A549 (cell line): Measurements from ENCODE around the gene KCNK7. TPM values are rescaled to one million over a fixed set of nuclear protein-coding genes. Genes with fewer than 3 reads are reported as not detected.
A peak's percentile ranks its signal among the peaks of the same experiment; 100 is the strongest.

Experiments
- ATAC-seq, 2 experiments: fragments of 200-7000 bp in 1 of 2; fragments of >200 bp in 1 of 2; cut with Nextera tagmentation in 1 of 2; cut with Tn5 transposase in 1 of 2; 3 replicates each; pipeline versions ENCODE4 v1.8.0 to v1.9.1; 2018 to 2020; ENCODE audit warnings: mild to moderate bottlenecking in 1 of 2, moderate library complexity in 1 of 2
- CTCF ChIA-PET: fragments of 300-600 bp; sonication (Branson Sonifier 250); formaldehyde crosslinking; extraction: SDS; loops from one replicate; lab custom pipeline; 2021; ENCODE audit warnings: antibody characterized with exemption, inconsistent platforms; lab: Yijun Ruan, JAX
- POLR2A ChIA-PET: fragments of 350-600 bp; formaldehyde crosslinking; extraction: SDS; loops from one replicate; lab custom pipeline; 2021; ENCODE audit warnings: antibody characterized with exemption, inconsistent platforms; lab: Yijun Ruan, JAX
- DNase-seq, 2 experiments: peaks; one replicate each; pipeline versions ENCODE4 v3.0.0 to v3.0.0-alpha.2; 2011 to 2016; ENCODE audit warnings: low read depth in 1 of 2, low spot score in 1 of 2
- FAIRE-seq: peaks from 2 replicates; lab custom pipeline; 2011; peaks lifted over from hg19 to GRCh38; lab: Jason Lieb, UNC
- H3K27ac ChIP-seq, 2 experiments: fragments of >200 bp; sonication (Bioruptor Twin); formaldehyde crosslinking; 3 replicates each; pipeline ENCODE4 v1.5.1; 2016 to 2017
- H3K4me1 ChIP-seq: fragments of >200 bp; sonication (Bioruptor Twin); formaldehyde crosslinking; 3 replicates; pipeline ENCODE4 v1.6.1; 2016
- H3K4me2 ChIP-seq: fragments of >200 bp; sonication (Bioruptor Twin); formaldehyde crosslinking; 3 replicates; pipeline ENCODE4 v1.6.1; 2016
- H3K4me3 ChIP-seq: fragments of >200 bp; sonication (Bioruptor Twin); formaldehyde crosslinking; 3 replicates; pipeline ENCODE4 v1.5.1; 2016
- H3K9me3 ChIP-seq: fragments of >200 bp; sonication (Bioruptor Twin); formaldehyde crosslinking; 3 replicates; pipeline ENCODE4 v1.6.1; 2016
- BHLHE40 ChIP-seq: IDR thresholded peaks from 2 replicates; pipeline ENCODE4 v1.6.1; 2012; ENCODE audit warnings: low read depth, low read length, inconsistent platforms
- CHD2 ChIP-seq: fragments of 150-350 bp; IDR thresholded peaks from 2 replicates; pipeline ENCODE4 v1.6.1; 2014; ENCODE audit warnings: low read length; ENCODE audit not compliant: partially characterized antibody
- EHF ChIP-seq: fragments of 250-450 bp; sonication (Bioruptor Pico); IDR thresholded peaks from 2 replicates; pipeline ENCODE4 v1.5.0; 2020; ENCODE audit warnings: mild to moderate bottlenecking
- EP300 ChIP-seq, 2 experiments: fragments of >200 bp; sonication (Bioruptor Twin); formaldehyde crosslinking; IDR thresholded peaks; 2 replicates in 1 of 2; 3 replicates in 1 of 2; pipeline ENCODE4 v1.6.1; 2016 to 2017
- ESRRA ChIP-seq: fragments of 150-350 bp; IDR thresholded peaks from 2 replicates; pipeline ENCODE4 v1.6.1; 2014; ENCODE audit warnings: mild to moderate bottlenecking, low read length, borderline replicate concordance
- GATA3 ChIP-seq: IDR thresholded peaks from 2 replicates; pipeline ENCODE4 v1.6.1; 2012; ENCODE audit warnings: borderline replicate concordance
- HEYL ChIP-seq: fragments of 250-450 bp; sonication (Bioruptor Pico); IDR thresholded peaks from 2 replicates; pipeline ENCODE4 v1.8.0; 2021; ENCODE audit warnings: mild to moderate bottlenecking, moderate library complexity
- HOXA7 ChIP-seq: fragments of 250-450 bp; sonication (Bioruptor Pico); IDR thresholded peaks from 2 replicates; pipeline ENCODE4 v1.5.0; 2020; ENCODE audit warnings: mild to moderate bottlenecking, moderate library complexity
- JUN ChIP-seq, 2 experiments: fragments of >200 bp; sonication (Bioruptor Twin); formaldehyde crosslinking; IDR thresholded peaks; 2 replicates in 1 of 2; 3 replicates in 1 of 2; pipeline ENCODE4 v1.6.1; 2016 to 2017
- MAZ ChIP-seq: fragments of 150-350 bp; IDR thresholded peaks from 2 replicates; pipeline ENCODE4 v1.6.1; 2014; ENCODE audit warnings: antibody characterized with exemption, low read depth, low read length, borderline replicate concordance
- PBX3 ChIP-seq: IDR thresholded peaks from 2 replicates; pipeline ENCODE4 v1.6.1; 2012
- PHF8 ChIP-seq: fragments of 200-600 bp; sonication (generic); IDR thresholded peaks from 2 replicates; pipeline ENCODE4 v1.6.1; 2016; ENCODE audit warnings: low read depth, mild to moderate bottlenecking, antibody characterized with exemption, moderate library complexity, borderline replicate concordance
- POLR2A ChIP-seq: IDR thresholded peaks from 2 replicates; pipeline ENCODE4 v1.6.1; 2012; ENCODE audit warnings: mild to moderate bottlenecking, low read length
- RFX5 ChIP-seq: fragments of 450-650 bp; IDR thresholded peaks from 2 replicates; pipeline ENCODE4 v1.7.1; 2014; ENCODE audit warnings: antibody characterized with exemption, mild to moderate bottlenecking, moderate library complexity
- TFCP2L1 ChIP-seq: fragments of 250-450 bp; sonication (Bioruptor Pico); IDR thresholded peaks from 2 replicates; pipeline ENCODE4 v1.5.0; 2021; ENCODE audit warnings: mild to moderate bottlenecking
- WGBS: methylation state at CpG from one replicate; pipeline ENCODE4 v1.1.6; 2017; ENCODE audit errors: missing lambda C conversion rate; 5-methylcytosine and 5-hydroxymethylcytosine counted together
- polyA plus RNA-seq, 4 experiments: library from polyadenylated mRNA; depleted of rRNA in 3 of 4; stranded (reverse); fragments of >200 nt; fragmentation: RNase III in 1 of 4; extraction: RNeasy Plus Mini Kit Qiagen cat#74134 plus additional on column Dnase treatment in 1 of 4; gene quantifications; 2 replicates in 3 of 4; 3 replicates in 1 of 4; pipeline ENCODE4 v1.2.3, GENCODE V29; 2011 to 2017
- TF ChIP-seq, protein P1 (sequence below): IDR thresholded peaks from 2 replicates; pipeline ENCODE4 v1.6.1; 2012
- TF ChIP-seq, protein P2 (sequence below): IDR thresholded peaks from 2 replicates; pipeline ENCODE4 v1.6.1; 2012; ENCODE audit warnings: low read depth, borderline replicate concordance

KCNK7 gene
- polyA plus RNA-seq, 2 of the 4 experiments (the other 2 are of a cell fraction) = 0.13 to 0.50 TPM

GRCh38 chr11:65615950-65616574 is 20.5 kb upstream of the KCNK7 start:
- FAIRE-seq (no peak), ATAC-seq (peak in 1 of 2 experiments; percentile 2; a peak in 1 of 6 replicates)

GRCh38 chr11:65615229-65615949 is 19.8 kb upstream of the KCNK7 start, which contains the start of gene PCNX3:
PCNX3 (plus strand) TSS chr11:65615776; CDS start chr11:65616312, 536 bp downstream.
- H3K27ac ChIP-seq = peak within 1 kb of the TSS; percentile 96 to 98
- DNase-seq = peak; percentile 100
- TF ChIP-seq PBX3 = peak; percentile 99
- no peak; the same call in 1 of the 2 replicates for TF ChIP-seq GATA3
- peak; percentile 75; the same call in 1 of the 2 replicates for TF ChIP-seq ESRRA
- TF ChIP-seq, protein P1, sequence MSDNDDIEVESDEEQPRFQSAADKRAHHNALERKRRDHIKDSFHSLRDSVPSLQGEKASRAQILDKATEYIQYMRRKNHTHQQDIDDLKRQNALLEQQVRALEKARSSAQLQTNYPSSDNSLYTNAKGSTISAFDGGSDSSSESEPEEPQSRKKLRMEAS = peak; percentile 86
- peak; percentile 45 for TF ChIP-seq POLR2A
- 0 out of 2 replicates have a peak, but pooled peaks have one; percentile 31 for TF ChIP-seq MAZ
- 0 out of 2 replicates have a peak, but pooled peaks have one; percentile 20 for TF ChIP-seq RFX5
- TF ChIP-seq CHD2 = peak; percentile 13
- no peak for TF ChIP-seq TFCP2L1 (CRISPR knock-in tag)
- TF ChIP-seq JUN (IDR thresholded peaks at IDR 0.05) = peak in 1 of 2 experiments; percentile 75; a peak in 3 of 5 replicates
- CTCF ChIA-PET = interaction anchor here (0.7 to 20.1 kb wide), 6 partner anchors 11 to 270 kb away, joined by 3 to 249 read pairs (median 8); partner anchors contain the start of genes FAM89B and KCNK7
- peaks cover 39% of the 10 kb centered on the region for H3K4me1 ChIP-seq
- peak within 1 kb of the TSS; percentile 92 for H3K4me3 ChIP-seq
- peak within 1 kb of the TSS; percentile 98 for H3K4me2 ChIP-seq
- POLR2A ChIA-PET = interaction anchor here (0.6 to 1.4 kb wide), 20 partner anchors 9 to 387 kb away, joined by 3 to 10 read pairs (median 4); partner anchors contain the start of genes BANF1, EIF1AD, FAM89B and FIBP
- peak; percentile 100 for FAIRE-seq
- no peaks in the 10 kb centered on the region for H3K9me3 ChIP-seq
- ATAC-seq = peak; percentile 78 to 86
- 2% methylated on average over 51 of the region's 55 CpGs for WGBS

More at GRCh38 chr11:65615950-65616574, 20.5 kb upstream of the KCNK7 start:
- Histone ChIP-seq H3K4me2 (peak overlapping the region; percentile 98), H3K9me3 (no peaks in the 10 kb centered on the region), H3K4me1 (peaks cover 33% of the 10 kb centered on the region), H3K4me3 (peak overlapping the region; percentile 87), H3K27ac (peak overlapping the region; percentile 86 to 98)
- ChIA-PET POLR2A (interaction anchor here (0.7 to 1.4 kb wide), 15 partner anchors 13 to 386 kb away, joined by 3 to 9 read pairs (median 4); partner anchors contain the start of genes BANF1, EIF1AD, FAM89B and FIBP), CTCF (interaction anchor here (0.9 to 20.1 kb wide), 8 partner anchors 10 to 406 kb away, joined by 3 to 249 read pairs (median 6); partner anchors contain the start of genes FAM89B and KCNK7)
- 0% methylated on average over 11 of the region's 50 CpGs for WGBS
- TF ChIP-seq JUN (IDR thresholded peaks at IDR 0.05) (peak in 1 of 2 experiments; percentile 16; a peak in 2 of 5 replicates), RFX5 (no peak)
- peak; percentile 46 to 47 for DNase-seq

DNA sequence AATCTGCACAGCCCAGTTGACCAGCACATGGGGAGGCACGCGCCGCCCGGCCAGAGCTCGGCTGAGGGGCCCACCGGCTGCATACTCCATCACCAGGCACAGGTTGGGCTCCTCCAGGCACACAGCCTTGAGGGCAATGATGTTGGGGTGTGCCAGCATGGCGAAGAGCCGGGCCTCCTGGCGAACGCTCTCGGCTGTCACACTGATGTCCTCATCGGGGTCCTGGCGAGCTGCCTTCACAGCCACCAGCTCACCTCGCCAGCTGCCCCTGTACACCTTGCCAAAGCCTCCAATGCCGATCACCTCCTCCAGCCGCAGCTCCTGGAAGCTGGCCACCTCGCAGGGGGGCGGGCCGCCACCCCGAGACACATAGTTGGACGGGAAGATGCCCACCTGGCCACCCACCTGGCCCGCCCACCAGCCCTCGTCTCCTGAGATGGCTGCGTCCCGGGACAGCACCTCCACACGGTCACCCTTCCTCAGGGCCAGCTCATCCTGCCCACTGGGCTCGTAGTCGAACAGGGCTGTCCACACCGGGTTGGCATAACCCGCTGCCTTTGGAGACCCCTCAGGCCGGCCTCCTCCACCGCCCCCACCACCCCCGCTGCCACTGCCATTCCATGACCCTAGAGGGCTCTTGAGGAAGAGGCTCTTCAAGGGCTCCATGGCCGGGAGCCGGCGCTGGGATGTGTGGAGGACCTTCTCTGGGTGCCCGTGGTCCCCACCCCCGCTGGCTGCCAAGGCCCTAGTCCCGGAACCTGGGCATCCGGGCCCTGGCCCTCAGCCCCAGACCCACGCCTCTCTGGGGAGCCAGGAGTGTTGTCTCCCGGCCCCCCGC is 17.7 kb upstream of the KCNK7 start:
- no peak for TF ChIP-seq EP300 (IDR thresholded peaks at IDR 0.05)
- TF ChIP-seq, protein P2, sequence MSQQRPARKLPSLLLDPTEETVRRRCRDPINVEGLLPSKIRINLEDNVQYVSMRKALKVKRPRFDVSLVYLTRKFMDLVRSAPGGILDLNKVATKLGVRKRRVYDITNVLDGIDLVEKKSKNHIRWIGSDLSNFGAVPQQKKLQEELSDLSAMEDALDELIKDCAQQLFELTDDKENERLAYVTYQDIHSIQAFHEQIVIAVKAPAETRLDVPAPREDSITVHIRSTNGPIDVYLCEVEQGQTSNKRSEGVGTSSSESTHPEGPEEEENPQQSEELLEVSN = no peak
- TF ChIP-seq RFX5 = no peak
- TF ChIP-seq EHF (CRISPR knock-in tag) = no peak
- TF ChIP-seq HEYL = no peak
- no peak for TF ChIP-seq PHF8
- no peak for TF ChIP-seq ESRRA
- TF ChIP-seq, protein P1 = no peak
- no peak for TF ChIP-seq BHLHE40
- TF ChIP-seq HOXA7 = no peak
- TF ChIP-seq, all 56 proteins: peak for 0
- H3K4me3 ChIP-seq = peak overlapping the region; percentile 92
- CTCF ChIA-PET = interaction anchor here (0.7 to 20.1 kb wide), 9 partner anchors 13 to 271 kb away, joined by 3 to 249 read pairs (median 4); partner anchors contain the start of genes FAM89B and KCNK7
- peaks cover 45% of the 10 kb centered on the region for H3K4me1 ChIP-seq
- POLR2A ChIA-PET = interaction anchor here (1.5 kb wide), 1 partner anchor 39 kb away, joined by 3 read pairs; no protein-coding TSS in a partner anchor
- peak overlapping the region; percentile 77 for H3K4me2 ChIP-seq
- H3K27ac ChIP-seq = peak overlapping the region; percentile 96 to 98
- WGBS = 56% methylated on average over 27 of the region's 43 CpGs
- H3K9me3 ChIP-seq = no peaks in the 10 kb centered on the region
- ATAC-seq (peak; percentile 3 to 6; a peak in 4 of 6 replicates), FAIRE-seq (no peak), DNase-seq (peak in 1 of 2 experiments; percentile 52)
